GM12865 (cell line): ENCODE results near the gene ETFA.
A peak's percentile ranks its signal among the peaks of the same experiment; 100 is the strongest.

Experiments used
- DNase-seq: peaks from one replicate; pipeline ENCODE4 v3.0.0; 2010; ENCODE audit warnings: low read depth
- H3K4me3 ChIP-seq: 2 replicates; pipeline ENCODE4 v1.5.1; 2011; ENCODE audit warnings: mild to moderate bottlenecking, low read depth, low read length, control low read depth
- TF ChIP-seq, protein P1 (sequence below): IDR thresholded peaks from 2 replicates; pipeline ENCODE4 v1.5.1; 2011; ENCODE audit warnings: low read length, control low read depth, low read depth, inconsistent platforms; ENCODE audit not compliant: insufficient read depth; ENCODE audit errors: missing control alignments

The ETFA gene

DNA sequence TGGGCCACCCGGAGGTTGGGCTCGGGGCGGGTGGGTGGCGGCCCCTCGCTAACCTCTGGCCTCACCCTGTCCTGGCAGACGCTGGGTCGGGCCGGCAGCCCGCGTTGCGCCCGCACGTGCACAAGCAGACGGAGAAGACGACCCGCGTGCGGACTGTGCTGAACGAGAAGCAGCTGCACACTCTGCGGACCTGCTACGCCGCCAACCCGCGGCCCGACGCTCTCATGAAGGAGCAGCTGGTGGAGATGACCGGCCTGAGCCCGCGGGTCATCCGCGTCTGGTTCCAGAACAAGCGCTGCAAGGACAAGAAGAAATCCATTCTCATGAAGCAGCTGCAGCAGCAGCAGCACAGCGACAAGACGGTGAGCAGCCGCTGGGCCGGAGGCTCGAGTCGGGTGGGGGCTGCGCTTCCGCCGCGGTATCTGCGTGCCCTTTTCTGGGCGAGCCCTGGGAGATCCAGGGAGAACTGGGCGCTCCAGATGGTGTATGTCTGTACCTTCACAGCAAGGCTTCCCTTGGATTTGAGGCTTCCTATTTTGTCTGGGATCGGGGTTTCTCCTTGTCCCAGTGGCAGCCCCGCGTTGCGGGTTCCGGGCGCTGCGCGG is 29.0 kb upstream of the ETFA start:
- peak overlapping the region; percentile 50 for H3K4me3 ChIP-seq
- TF ChIP-seq, protein P1, sequence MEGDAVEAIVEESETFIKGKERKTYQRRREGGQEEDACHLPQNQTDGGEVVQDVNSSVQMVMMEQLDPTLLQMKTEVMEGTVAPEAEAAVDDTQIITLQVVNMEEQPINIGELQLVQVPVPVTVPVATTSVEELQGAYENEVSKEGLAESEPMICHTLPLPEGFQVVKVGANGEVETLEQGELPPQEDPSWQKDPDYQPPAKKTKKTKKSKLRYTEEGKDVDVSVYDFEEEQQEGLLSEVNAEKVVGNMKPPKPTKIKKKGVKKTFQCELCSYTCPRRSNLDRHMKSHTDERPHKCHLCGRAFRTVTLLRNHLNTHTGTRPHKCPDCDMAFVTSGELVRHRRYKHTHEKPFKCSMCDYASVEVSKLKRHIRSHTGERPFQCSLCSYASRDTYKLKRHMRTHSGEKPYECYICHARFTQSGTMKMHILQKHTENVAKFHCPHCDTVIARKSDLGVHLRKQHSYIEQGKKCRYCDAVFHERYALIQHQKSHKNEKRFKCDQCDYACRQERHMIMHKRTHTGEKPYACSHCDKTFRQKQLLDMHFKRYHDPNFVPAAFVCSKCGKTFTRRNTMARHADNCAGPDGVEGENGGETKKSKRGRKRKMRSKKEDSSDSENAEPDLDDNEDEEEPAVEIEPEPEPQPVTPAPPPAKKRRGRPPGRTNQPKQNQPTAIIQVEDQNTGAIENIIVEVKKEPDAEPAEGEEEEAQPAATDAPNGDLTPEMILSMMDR = no peak
- DNase-seq = peak; percentile 55

DNA sequence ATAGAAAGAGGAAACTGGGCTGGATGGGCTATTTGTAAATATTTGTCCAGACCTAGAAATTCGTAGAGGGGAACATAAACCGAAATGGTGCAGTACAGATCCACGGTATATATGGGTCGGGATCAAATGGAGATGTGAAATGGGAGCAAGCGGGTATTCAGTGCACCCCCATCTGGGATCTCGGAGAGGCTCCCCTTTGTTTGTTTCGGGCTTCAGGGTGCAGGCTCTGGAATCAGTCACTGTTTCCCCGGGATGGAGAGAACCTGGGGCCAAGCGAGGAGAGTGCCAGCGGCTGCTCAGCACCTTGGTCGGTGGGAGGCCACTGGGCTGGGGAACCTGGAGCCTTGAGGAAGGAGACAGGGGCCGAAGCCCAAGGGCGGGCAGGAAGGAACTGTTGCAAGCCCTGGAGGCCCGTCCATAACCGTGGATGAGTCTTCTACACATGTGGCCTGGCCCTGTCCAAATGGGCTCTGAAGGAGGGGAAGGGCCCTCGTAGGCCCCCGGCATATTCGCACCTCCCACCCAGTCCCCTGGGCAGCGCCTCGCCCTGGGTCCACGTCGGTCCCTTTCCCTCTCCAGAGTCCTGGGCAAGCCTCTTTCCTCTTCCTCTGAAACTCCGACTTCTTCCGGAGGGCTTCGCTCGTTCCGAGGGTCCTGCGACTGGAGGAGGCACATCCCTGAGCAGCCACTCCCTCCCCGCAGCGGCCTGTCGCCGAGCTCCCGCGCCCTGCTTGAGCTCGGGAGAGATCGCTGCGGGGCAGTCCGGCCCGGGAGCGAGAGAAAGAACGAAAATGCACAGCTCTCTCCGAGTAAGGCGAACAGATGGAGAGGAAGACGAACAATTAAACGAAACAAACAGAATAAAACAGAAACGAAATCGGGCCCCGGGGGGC is 28.3 kb upstream of the ETFA start:
- H3K4me3 ChIP-seq = peak overlapping the region; percentile 50
- no peak for DNase-seq
- TF ChIP-seq, protein P1 = no peak

DNA sequence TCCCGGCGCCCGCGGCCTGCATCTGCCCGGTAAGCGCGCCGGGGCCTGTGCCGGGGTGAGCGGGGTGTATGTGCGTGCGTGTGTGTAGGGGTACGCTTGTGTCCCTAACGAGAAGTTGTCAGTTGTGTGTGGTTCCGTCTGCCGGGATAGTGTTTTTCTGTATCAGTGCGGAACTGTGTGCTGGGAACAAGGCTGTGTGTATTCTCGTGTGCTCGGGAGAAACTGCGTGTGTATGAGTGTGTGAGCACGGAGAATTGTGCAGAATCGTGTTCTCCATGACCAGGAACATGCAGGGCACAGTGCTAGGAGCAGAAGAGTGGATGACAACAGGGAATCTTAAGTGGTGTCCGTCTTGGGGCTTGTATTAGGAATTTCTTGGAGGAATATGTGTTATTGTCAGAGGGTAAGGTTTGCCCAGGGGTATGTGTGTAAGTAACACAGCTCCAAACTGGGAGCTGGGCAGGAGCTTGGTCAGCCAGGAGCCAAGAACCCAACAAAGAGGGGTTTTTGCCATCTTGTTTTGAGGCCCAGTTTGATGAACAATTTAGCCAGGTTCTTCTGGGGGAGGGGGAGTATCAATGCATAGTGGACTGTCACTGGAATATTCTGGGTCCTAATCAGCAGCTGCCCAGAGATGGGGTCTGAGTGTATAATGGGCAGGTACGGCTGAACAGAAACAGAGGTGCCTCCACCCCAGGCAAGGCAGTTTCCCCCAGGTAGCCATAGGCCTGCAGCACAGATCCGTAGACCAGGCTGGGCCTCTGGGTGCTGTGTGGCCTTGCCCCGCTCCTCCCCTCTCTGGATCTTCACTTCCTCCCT is 27.4 kb upstream of the ETFA start:
- no peak overlapping the region for H3K4me3 ChIP-seq
- TF ChIP-seq, protein P1 = no peak
- no peak for DNase-seq

DNA sequence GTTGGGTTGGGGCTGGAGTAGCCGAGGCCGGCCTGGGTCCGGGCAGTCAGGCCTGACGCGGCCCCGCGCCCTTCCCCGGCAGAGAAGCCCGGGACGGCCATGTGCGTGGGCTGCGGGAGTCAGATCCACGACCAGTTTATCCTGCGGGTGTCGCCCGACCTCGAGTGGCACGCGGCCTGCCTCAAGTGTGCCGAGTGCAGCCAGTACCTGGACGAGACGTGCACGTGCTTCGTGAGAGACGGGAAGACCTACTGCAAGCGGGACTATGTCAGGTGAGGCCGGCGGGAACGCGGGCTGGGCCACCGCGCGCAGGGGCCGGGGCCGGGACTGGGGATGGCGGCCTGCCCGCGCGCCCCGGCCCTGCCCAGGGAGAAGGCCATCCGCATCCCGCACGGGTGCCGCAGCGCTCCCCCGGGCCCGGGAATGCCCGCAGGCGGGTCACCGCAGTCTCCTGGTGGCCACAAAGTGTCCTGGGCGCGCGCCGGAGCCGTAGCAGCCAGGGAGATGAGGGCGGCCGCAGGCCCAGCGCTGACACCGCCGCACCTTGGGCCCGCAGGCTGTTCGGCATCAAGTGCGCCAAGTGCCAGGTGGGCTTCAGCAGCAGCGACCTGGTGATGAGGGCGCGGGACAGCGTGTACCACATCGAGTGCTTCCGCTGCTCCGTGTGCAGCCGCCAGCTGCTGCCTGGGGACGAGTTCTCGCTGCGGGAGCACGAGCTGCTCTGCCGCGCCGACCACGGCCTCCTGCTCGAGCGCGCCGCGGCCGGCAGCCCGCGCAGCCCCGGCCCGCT is 26.6 kb upstream of the ETFA start:
- TF ChIP-seq, protein P1 = no peak
- no peak for DNase-seq
- peak overlapping the region; percentile 69 for H3K4me3 ChIP-seq

DNA sequence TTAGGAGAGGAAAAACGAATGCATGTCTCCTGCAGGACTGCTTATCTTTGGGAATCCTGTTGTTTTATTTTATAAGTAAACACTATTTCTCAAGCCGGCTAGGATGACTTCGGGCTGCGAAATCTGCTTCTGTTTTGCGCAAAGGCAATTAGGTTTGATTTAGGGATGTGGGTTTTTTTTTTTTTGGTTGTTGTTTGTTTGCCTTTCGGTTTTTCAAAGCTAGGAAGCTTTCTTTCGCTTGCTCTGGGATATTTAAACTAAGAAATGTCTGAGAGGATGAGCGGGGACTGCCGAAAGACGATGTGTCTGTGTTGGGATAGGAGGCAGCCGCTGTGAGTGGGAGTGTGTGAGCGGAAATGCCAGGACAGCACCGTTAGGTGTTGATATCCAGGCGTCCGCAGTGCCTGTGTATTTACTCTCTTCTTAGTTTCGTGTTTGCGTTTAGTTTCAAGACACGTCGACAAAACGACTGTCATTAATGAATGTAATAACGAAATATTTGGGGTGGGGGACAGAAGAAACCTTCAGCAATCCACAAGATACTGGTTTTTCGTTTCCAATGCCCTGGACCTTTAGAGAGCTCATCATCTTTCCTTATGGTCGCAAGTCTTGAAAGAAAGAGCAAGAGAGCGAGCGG is 25.9 kb upstream of the ETFA start:
- peak; percentile 49 for DNase-seq
- peak overlapping the region; percentile 69 for H3K4me3 ChIP-seq
- TF ChIP-seq, protein P1 = no peak
